Natural killer cell (primary cell): ENCODE data around the gene GATAD2A. TPM values are rescaled to one million over a fixed set of nuclear protein-coding genes. Genes with fewer than 3 reads are reported as not detected.
A peak's percentile ranks its signal among the peaks of the same experiment; 100 is the strongest.

Experiments used
- ATAC-seq, 3 donors: fragments of 150-1000 bp in 2 of 3; fragments of 200-7000 bp in 1 of 3; cut with Tn5 transposase; 1 replicate in 1 of 3; 2 replicates in 2 of 3; pipeline ENCODE4 v1.10.0; 2021; ENCODE audit warnings: mild to moderate bottlenecking in 2 of 3, moderate library complexity in 2 of 3
- DNase-seq, 2 donors: peaks; one replicate each; pipeline versions ENCODE4 v3.0.0 to v3.0.0-alpha.2; 2013 to 2021; ENCODE audit warnings: mixed read lengths in 1 of 2
- H3K27ac ChIP-seq: one replicate; pipeline ENCODE4 v1.5.1; 2013; ENCODE audit warnings: mild to moderate bottlenecking, low read length
- H3K27me3 ChIP-seq: one replicate; pipeline ENCODE4 v1.6.1; 2013; ENCODE audit warnings: low read length; ENCODE audit not compliant: control insufficient read depth, insufficient read depth
- H3K36me3 ChIP-seq: one replicate; pipeline ENCODE4 v1.6.1; 2013; ENCODE audit warnings: low read length; ENCODE audit not compliant: control insufficient read depth, insufficient read depth
- H3K4me1 ChIP-seq: one replicate; pipeline ENCODE4 v1.6.1; 2013; ENCODE audit warnings: low read length; ENCODE audit not compliant: control insufficient read depth, insufficient read depth
- H3K4me3 ChIP-seq: one replicate; pipeline ENCODE4 v1.5.1; 2013; ENCODE audit warnings: low read length
- H3K9me3 ChIP-seq: one replicate; pipeline ENCODE4 v1.6.1; 2013; ENCODE audit warnings: low read length; ENCODE audit not compliant: control insufficient read depth, insufficient read depth
- H3K27ac Mint-ChIP-seq, 2 donors: one replicate each; pipeline ENCODE4 v1.8.0; 2022; ENCODE audit warnings: mild to moderate bottlenecking in 2 of 2, mixed read lengths in 2 of 2, moderate library complexity in 1 of 2
- H3K27me3 Mint-ChIP-seq, 2 donors: one replicate each; pipeline ENCODE4 v1.8.0; 2022; ENCODE audit warnings: low read depth in 2 of 2, mixed read lengths in 2 of 2
- H3K36me3 Mint-ChIP-seq: one replicate; pipeline ENCODE4 v1.8.0; 2022; ENCODE audit warnings: mixed read lengths
- H3K4me1 Mint-ChIP-seq, 2 donors: one replicate each; pipeline ENCODE4 v1.8.0; 2022; ENCODE audit warnings: mixed read lengths in 2 of 2
- H3K4me3 Mint-ChIP-seq: one replicate; pipeline ENCODE4 v1.8.0; 2022; ENCODE audit warnings: mild to moderate bottlenecking, moderate library complexity, mixed read lengths
- H3K9me3 Mint-ChIP-seq, 2 donors: one replicate each; pipeline ENCODE4 v1.8.0; 2022; ENCODE audit warnings: mixed read lengths in 2 of 2
- WGBS: methylation state at CpG from one replicate; pipeline ENCODE4 v1.1.7; 2013; ENCODE audit warnings: missing lambda C conversion rate; ENCODE audit not compliant: insufficient coverage; 5-methylcytosine and 5-hydroxymethylcytosine counted together
- intact Hi-C: fragments of 100-400 bp; cut with micrococcal nuclease; formaldehyde crosslinking; loops from one replicate; pipeline ENCODE4 v1.14.2; 2022
- total RNA-seq, 4 donors: library from RNA; stranded (reverse); fragments of 120-200 nt in 1 of 4; gene quantifications; one replicate each; pipeline versions ENCODE4 v1.2.3 to v1.2.4, GENCODE V29; 2013 to 2022
- TF ChIP-seq, protein P1 (sequence below): fragments of 200-600 bp; IDR thresholded peaks from one replicate; pipeline ENCODE4 v1.8.0; 2022; ENCODE audit warnings: antibody characterized with exemption

Gene GATAD2A
- total RNA-seq, 3 donors from 2014 or later (not counting 1 experiment from before 2014, with no cell fraction given) = 209 to 232 (median 230) TPM

DNA sequence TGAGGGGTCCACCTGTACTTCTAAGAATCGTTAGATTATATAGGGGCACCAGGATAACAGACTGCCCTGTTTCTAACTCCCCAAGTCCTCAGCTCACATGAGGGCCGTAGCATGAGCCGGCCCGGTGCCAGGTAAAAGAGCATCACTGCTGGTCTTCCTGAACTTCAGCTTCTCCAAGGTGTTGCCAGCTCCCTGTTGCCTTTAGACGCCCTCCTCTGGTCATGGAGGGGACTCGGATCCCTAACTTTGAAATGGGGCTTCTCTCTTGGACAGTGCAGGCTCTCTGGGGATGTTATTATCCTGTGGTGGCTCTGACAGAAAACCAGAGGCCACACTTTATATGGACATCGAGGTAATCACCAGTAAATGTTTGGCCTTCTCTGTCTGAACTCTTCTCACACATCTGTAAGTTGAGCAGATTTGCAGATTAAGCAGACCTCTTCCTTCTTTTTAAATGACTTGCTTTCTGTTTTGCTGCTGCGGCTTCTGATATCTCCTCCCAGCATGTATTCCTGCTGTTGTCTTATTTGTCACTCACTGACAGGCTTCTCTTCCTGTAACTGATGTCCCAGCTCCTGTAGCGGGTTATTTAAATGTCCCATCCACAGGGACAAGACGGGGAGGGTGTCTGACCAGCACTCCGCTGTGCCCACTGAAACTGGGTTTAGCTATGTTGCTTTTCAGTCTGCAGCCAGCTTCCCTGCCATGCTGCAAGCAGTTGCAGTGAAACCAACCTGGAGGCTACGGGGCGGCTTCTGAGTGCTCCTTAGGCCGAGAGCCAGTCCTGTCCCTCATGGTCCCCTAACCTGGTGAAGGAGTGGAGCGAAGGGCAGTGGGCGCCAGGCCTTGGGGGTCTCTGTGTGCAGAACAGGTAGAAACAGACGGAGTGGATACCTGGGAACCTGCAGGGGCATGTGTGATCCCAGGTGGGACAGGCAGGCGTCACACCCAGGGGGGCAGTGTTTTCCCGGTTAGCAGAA lies 70.7 kb downstream of the GATAD2A start:
- no peaks in the 10 kb centered on the region for H3K9me3 Mint-ChIP-seq
- intact Hi-C loops = loop anchor here (2.0 kb wide), 1 partner anchor 17 kb away; no protein-coding TSS in a partner anchor
- H3K27ac Mint-ChIP-seq = peak overlapping the region; percentile 82 to 84
- ATAC-seq = peak; percentile 42 to 60 (median 57)
- H3K36me3 Mint-ChIP-seq = no peaks in the 10 kb centered on the region
- H3K4me1 ChIP-seq = peaks cover 70% of the 10 kb centered on the region
- no peaks in the 10 kb centered on the region for H3K9me3 ChIP-seq
- H3K27ac ChIP-seq = peak overlapping the region; percentile 60
- WGBS = 69% methylated on average over 19 of the region's 19 CpGs
- DNase-seq = peak in 1 of 2 donors; percentile 43
- no peak overlapping the region for H3K4me3 ChIP-seq
- TF ChIP-seq, protein P1, sequence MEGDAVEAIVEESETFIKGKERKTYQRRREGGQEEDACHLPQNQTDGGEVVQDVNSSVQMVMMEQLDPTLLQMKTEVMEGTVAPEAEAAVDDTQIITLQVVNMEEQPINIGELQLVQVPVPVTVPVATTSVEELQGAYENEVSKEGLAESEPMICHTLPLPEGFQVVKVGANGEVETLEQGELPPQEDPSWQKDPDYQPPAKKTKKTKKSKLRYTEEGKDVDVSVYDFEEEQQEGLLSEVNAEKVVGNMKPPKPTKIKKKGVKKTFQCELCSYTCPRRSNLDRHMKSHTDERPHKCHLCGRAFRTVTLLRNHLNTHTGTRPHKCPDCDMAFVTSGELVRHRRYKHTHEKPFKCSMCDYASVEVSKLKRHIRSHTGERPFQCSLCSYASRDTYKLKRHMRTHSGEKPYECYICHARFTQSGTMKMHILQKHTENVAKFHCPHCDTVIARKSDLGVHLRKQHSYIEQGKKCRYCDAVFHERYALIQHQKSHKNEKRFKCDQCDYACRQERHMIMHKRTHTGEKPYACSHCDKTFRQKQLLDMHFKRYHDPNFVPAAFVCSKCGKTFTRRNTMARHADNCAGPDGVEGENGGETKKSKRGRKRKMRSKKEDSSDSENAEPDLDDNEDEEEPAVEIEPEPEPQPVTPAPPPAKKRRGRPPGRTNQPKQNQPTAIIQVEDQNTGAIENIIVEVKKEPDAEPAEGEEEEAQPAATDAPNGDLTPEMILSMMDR = peak; percentile 38
- H3K36me3 ChIP-seq = peaks cover 22% of the 10 kb centered on the region
- no peaks in the 10 kb centered on the region for H3K27me3 ChIP-seq
- no peaks in the 10 kb centered on the region for H3K27me3 Mint-ChIP-seq
- H3K4me3 Mint-ChIP-seq = peak overlapping the region; percentile 79
- H3K4me1 Mint-ChIP-seq = peaks cover 66% of the 10 kb centered on the region in 2 donors

DNA sequence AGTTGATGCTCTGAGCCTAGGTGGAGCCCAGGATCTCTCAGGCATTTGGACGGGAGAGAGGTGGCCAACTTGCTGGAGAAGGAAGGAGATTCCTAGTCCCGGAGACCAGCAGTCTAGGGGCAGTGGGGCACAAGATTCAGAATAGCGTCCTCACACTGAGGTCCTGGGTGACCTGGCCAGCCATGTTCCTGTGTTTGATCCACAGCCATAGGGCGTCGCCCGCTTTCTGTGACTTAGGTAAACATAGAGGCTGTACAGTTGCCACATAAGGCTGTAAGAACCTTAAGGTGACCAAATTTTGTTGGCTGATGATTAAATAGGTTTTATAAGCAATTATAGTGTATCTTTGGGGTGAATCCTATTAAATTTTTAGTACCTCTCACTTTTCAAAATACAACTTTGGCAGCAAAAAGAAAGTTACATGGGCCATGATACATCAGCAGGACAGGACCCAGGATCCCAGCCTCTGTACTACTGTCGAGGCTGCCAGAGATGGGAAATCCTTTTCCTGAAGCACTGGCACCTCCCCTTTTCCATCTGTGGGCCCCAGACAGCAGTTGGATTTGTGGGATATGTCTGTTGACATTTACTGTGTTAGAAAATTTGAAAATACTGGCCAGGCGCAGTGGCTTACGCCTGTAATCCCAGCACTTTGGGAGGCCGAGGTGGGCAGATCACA lies 72.4 kb downstream of the GATAD2A start:
- Mint-ChIP-seq H3K9me3 (no peaks in the 10 kb centered on the region), H3K27ac (peak overlapping the region; percentile 82 to 84), H3K36me3 (no peaks in the 10 kb centered on the region), H3K4me1 (peaks cover 54 to 68% of the 10 kb centered on the region in 2 donors), H3K27me3 (no peaks in the 10 kb centered on the region), H3K4me3 (peak overlapping the region; percentile 22)
- intact Hi-C loops = no loop called here
- TF ChIP-seq, protein P1 = no peak
- Histone ChIP-seq H3K36me3 (peaks cover 30% of the 10 kb centered on the region), H3K4me1 (peaks cover 63% of the 10 kb centered on the region), H3K27me3 (no peaks in the 10 kb centered on the region), H3K27ac (no peak overlapping the region), H3K4me3 (no peak overlapping the region), H3K9me3 (no peaks in the 10 kb centered on the region)
- ATAC-seq (no peak), DNase-seq (no peak)
- 94% methylated on average over 10 of the region's 10 CpGs for WGBS

DNA sequence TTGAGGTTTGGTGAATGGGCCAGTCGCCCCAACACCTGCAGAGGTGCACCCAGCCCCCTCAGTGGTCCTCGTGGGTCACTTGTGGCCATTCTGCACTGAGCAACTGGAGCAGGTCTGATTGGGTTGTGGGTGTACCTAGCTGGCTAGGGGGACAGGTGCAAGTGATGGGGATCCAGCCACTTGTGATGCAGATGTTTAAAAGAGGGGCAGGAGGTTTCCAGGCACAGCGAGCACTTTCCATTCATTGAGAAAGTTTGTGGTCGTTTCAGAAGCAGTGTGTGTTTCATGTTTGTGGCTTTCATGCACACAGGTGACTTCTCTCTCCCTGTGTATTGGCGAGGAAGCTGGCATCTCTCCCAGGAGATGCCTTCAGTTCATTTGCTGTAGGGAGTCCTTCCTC lies 75.2 kb downstream of the GATAD2A start:
- intact Hi-C loops = no loop called here
- H3K36me3 Mint-ChIP-seq = no peaks in the 10 kb centered on the region
- Histone ChIP-seq H3K9me3 (no peaks in the 10 kb centered on the region), H3K27me3 (no peaks in the 10 kb centered on the region), H3K36me3 (peaks cover 25% of the 10 kb centered on the region), H3K27ac (no peak overlapping the region), H3K4me1 (peaks cover 46% of the 10 kb centered on the region), H3K4me3 (no peak overlapping the region)
- no peaks in the 10 kb centered on the region for H3K27me3 Mint-ChIP-seq
- peak overlapping the region; percentile 58 to 69 for H3K27ac Mint-ChIP-seq
- TF ChIP-seq, protein P1 = no peak
- ATAC-seq (no peak), DNase-seq (no peak)
- H3K4me1 Mint-ChIP-seq = peaks cover 36 to 62% of the 10 kb centered on the region in 2 donors
- WGBS = 47% methylated on average over 5 of the region's 5 CpGs
- H3K4me3 Mint-ChIP-seq = no peak overlapping the region
- no peaks in the 10 kb centered on the region for H3K9me3 Mint-ChIP-seq
